Hypothalamus (tissue), 51 donors: ENCODE measurements around the gene ANKRD13B.
A peak's percentile ranks its signal among the peaks of the same experiment; 100 is the strongest.

Experiments
- DNase-seq, 51 donors: peaks; one replicate each; lab custom pipeline; 2025; lab: John Stamatoyannopoulos, UW

ANKRD13B gene

DNA sequence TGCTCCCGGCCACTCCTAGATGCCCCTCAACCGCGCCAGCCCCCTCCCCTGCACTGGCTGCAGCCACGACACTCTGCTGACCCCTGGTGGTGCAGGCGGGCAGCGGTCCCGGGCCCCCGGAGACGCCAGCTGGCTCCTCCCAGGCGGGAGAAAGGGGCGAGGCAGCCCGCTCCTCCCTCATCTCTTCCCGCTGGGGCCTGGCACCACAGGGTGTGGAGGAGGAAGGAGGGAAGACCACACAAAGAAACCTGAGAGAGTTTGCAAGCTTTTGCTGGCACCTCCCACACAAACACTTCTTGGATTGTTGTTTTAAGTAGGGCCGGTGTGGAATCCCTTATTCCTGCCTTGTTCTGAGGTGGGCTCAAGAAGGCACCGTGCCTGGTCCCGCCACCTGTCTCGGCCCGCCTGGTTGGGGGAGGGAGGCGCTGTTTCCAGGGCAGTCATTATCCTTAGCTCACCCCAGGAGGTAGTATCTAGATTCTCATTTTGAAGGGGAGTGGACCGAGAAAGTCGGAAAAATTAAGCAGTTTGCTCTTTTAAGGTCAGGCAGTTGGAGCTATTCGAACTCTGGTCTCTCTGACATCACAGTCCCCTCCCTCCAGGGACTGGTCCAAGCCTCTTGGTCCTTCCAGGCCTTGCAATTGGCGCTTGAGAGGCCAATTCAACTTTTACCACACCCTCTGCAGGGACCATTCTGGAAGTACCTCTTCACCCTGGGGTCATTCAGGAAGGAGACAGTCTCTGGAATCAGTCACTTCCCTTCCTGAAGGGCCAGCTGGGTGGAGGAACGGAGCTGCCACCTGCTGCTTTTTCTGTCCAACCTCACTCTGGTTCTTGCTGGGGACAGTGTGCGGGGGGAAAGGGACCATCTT lies 959 bp upstream of the ANKRD13B start:
- peak in 49 of 51 donors; percentile 51 to 94 (median 83) for DNase-seq

DNA sequence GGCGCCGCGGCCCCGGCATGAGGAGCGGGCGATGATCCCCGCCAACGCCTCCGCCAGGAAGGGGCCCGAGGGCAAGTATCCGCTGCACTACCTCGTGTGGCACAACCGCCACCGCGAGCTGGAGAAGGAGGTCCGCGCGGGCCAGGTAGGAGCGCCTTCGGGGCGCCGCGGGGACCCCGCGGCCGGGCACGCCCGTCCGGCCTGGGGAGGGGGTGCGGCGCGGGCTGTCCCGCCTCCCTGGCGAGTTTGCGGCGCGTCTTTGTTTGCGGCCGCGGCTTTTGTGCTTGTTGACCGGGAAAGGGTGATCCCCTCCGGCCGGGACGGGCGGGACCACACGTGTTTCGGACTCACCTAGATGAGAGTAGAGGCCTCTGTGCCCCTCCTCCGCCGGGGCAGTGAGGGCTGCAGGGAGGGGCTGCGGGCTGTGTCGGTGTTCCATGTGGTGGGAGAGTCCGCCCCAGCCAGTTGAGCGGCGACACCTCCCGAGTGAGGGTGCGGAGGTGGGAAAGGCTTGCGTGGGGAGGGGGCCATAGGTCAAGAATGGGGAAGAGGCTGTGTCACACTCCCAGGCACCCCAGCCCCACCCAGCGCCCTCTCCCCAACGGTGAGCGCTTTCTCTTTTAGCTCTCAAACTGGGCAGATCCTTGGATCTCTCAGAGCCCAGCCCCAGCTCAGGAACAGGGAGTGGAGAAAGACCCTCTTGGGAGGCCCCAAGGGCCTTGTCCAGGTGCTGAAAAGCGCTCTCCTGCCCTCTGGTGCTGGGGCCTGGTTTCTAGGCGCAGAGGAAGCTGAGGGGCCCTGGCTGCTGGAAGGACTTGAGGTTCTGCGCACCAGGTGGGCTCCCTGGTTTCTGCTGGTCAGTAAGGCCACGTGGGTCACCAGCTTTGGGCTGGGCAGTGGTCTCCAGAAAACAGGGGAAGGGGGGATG lies 923 bp downstream of the ANKRD13B start:
- peak in 4 of 51 donors; percentile 19 to 42 (median 32) for DNase-seq

DNA sequence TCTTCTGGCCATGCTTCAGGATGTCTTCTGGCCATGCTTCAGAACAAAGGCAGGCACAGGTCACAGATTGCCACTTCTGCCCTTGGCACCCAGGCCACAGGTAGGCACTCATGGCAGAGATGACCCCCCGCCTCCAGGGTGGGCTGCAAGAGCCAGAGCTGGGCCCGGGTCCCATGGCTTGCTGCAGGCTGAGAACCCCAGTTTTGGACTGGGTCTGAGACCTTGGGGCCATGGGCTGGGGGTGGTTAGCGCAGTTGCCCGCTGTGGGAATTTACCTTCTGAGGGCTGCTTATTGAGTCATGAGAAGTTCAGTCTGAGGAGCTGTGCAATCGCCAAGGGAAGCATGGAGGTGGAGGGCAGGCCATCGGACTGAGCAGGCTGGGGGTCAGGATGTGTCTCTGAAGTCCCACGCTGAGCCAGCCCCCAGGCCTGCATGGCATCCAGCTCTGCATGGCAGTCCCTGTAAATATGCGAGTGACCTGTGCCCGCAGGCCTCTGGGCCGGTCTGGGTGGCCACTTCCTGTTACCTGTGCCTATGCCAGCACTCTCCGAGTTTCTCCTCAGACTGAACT lies 1.7 kb downstream of the ANKRD13B start:
- no peak for DNase-seq

DNA sequence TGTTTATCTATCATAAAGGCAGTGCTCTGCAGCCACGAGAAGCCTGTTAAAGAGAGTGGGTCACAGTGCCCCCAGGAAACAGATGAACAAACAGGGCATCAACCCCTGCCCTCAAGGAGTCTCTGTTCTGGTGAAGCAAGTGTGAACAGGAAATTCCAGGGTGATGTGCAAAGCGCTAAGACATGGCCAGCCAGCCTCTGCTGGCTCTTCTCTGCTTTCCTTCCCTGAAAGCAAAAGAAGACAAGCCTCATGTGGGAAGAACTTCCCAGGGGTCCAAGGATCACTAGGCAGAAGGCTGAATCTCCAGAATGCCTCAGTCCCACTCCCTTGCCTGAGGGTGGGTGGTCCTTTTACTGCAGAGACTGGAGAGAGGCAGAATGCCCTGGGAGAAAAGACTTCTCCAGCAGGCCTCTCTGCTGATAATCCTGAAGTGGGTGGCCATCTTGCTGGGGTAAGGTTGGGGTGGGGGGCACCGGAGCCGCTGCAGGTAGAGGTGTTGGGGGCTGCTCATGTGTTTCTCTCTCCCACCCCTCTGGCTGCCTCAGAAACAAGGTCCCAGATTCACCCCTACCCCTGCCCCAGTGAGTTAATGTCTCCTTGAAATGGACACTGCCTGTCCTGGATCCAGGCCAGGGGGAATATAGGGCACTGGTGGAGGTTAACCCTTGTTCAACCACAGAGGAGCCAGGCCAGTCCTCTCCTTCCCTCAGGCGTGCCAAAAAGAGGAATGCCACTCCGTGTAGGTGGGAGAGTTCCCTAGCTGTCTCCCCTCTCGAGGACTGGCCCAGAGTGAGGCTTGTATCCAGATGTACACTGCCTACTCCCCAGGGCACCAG lies 2.4 kb downstream of the ANKRD13B start:
- no peak for DNase-seq

DNA sequence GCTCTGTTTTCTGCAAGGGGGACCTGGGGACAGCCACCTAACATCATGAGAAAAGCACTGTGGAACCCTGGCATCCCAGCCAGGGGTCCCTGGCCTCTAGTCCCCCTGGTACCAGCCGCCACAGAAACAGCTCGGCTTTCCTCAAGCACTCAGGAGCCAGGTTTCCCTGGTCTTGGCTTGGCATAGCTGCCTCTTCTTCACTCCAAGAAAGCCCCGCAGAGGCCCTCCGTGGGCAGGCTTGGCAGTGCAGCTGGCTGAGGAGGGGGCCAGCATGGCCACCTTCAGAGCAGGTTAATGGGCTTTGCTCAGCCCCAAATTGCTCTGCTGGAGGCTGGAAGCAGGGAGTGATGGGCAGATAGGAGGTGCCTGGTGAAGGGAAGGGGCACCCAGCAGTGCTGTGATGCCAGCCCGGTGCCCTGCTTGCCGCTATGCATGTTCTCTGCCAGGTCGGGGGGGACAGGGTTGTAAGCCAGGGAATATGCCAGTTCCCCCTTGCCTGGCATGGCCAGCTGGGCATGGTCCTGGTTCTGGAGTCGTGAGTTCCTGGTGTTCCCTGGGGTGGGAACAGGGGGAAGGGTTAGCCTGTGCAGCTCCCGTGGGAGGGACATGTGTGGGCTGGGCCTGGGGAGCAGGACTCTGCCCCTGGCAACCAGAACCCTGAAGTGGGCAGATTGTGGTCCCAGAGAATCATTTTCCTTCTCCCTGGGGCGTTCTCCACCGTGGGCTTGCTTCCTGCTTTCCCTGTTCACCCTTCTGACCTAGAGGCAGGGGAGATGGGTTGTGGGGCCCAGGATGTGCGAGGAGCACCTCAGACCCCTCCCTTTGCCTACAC lies 3.2 kb downstream of the ANKRD13B start:
- no peak for DNase-seq

DNA sequence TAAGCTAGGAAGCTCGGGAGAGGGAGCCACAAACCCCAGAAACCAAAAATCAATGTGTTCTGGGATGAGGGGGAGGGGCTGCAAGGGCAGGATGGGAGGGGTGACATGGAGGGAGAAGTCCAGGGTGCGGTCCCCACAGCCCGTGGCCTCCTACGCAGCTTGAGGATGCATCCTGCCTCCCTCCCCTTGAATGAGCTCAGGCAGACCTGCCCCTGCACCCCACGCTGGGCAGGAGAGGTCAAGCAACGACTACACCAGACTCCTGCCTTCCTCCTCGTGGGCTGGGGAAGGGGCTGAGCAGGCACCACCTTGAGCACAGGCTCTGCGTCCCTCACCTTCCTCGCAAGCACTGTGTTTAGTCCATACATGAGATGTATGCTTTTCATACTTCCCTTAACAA lies 3.9 kb downstream of the ANKRD13B start:
- DNase-seq = no peak

DNA sequence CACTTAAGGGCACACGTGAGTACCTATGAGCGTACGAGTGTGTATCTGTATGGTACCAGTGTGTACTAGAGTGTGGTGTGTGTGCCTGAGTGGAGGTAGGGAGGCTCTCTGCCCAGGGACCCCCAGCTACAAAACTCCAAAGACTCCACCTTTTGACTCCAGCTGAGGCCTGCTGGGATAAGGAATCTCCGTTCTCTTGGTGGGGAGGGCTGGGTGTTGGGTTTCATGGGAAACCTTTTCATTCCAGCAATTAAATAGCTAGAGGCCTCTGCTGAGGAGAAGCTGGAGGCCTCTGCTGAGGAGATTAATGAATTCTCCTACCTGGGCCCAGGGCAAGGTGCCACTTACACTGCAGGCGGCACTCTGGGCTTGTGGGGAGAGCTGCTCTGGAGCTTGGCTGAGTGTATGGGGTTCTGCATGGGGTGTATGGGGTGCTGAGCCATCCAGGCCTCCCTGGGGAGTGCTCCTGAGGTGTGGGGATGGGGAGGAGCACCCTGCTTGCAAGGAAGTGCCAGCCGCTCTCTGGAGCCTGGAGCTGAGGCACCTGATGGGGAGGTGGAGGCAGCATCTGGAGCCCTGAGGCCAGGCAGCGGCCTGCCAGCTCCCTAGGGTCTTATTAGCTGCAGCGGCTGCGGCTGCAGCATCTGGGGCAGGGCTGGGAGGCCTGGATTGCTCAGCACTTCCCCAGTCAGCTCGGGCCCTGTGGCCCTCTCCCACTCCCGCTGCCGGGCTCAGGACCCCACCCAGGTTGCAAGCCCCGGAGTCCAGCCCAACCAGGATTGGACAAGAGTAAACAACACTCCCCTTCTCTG lies 4.6 kb downstream of the ANKRD13B start:
- DNase-seq = no peak

DNA sequence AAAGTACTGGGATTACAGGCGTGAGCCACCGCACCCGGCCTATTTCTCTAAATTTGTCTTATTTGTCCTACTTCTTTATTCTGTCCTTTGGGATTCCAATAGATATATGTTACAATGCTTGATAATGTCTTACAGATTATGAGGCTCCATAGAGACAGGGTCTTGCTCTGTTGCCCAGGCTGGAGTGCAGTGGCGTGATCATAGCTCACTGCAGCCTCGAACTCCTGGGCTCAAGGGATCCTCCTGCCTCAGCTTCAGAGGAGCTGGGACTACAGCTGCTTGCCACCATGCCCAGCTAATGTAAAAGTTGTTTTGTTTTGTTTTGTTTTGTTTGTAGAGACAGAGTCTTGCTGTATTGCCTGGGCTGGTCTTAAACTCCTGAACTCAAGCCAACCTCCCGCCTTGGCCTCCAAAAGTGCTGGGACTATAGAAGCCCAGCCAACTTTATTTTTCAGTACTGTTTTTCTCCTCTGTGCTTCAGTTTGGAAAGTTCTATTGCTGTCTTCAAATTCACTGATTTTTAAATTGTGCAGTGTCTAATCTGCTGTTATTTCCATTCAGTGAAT lies 10.3 kb downstream of the ANKRD13B start:
- no peak for DNase-seq

DNA sequence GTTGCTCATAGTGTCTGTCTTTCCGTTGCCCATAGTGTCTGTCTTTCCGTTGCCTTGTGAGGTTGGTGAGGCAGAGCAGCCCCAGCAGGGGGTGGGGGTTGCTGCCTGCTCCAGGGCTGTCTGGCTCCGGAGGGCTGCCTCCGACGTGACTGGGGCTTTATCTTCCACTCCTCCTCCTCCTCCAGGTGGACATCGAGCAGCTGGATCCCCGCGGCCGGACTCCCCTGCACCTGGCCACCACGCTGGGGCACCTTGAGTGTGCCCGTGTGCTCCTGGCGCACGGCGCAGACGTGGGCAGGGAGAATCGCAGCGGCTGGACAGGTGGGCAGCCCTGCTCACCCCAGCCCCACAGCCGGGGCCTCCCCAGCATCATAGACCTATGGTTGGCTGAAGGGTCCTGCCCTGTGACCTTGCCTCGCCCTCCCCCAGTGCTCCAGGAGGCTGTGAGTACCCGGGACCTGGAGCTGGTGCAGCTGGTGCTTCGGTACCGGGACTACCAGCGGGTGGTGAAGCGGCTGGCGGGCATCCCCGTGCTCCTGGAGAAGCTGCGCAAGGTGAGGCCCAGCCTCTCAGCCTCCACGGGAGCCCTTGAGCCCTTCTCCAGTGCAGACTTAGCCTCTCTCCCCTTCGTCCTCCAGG lies 14.7 kb downstream of the ANKRD13B start:
- no peak for DNase-seq

DNA sequence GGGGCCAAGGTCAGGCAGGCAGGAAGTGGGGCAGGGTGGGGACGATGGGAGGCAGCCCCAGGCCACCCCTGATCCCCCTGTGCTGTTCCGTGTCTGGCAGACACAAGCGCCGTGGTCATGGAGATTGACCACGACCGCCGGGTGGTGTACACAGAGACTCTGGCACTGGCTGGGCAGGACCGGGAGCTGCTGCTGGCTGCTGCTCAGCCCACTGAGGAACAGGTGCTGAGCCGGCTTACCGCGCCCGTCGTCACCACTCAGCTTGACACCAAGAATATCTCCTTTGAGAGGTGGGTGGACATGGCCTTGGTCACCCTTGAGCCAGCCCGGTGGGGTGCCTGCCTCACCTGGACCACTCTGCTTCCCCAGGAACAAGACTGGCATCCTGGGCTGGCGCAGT lies 16.1 kb downstream of the ANKRD13B start:
- no peak for DNase-seq

DNA sequence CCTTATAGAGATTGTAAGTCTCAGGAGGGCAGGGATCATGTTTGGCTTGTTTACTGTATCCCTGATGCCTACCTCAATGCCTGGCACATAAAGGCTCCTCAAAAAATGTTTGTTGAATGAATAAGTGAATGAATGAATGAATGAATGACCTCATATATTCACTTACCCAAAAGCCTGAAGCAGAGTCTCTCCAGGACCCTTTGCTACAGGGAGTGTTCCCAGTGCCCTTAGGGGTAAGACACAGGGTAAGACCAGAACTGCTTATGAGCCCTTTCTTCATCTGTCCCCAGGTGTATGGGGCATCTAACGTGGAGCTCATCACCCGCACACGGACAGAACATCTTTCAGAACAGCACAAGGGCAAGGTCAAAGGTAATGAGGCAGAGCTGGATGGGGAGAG lies 17.5 kb downstream of the ANKRD13B start:
- DNase-seq = no peak

DNA sequence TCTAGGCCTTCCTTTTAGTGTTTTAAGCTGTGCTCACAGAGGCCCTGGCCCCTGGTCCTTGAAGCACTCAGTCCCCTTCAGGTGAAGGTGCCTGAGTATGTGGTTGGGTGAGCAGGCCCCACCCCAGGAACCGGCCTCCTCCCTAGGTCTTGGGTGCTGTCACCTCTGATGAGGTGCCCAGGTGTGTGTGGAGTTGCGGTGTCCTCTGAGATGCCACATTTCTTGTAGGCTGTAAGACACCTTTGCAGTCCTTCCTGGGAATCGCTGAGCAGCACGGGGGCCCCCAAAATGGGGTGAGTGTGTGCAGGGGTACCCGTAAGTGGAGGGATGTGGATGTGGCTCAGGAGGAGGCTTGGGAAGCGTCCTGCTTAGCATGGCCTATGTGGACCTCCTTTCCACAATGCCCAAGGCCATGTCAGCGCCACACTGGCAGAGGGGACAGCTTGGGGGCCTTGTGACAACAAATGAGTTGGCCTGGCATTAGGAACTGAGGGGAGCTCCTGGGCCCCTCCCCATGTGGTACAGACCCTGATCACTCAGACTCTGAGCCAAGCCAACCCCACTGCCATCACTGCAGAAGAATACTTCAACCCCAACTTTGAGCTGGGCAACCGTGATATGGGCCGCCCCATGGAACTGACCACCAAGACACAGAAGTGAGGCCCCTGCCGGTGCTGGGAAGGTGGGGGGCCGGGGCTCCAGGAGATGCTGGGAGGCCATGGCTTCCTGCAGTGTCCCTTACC lies 18.6 kb downstream of the ANKRD13B start:
- DNase-seq = no peak

DNA sequence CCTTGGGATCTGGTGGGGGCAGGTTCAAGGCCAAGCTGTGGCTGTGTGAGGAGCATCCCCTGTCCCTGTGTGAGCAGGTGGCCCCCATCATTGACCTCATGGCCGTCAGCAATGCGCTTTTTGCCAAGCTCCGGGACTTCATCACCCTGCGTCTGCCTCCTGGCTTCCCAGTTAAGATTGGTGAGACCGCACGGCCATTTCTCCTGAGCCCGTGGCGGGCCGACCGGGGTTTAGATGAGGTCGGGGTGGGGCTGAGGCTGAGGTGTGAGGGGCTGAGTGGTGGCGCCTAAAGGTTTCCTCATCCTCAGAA lies 19.1 kb downstream of the ANKRD13B start:
- DNase-seq = no peak

DNA sequence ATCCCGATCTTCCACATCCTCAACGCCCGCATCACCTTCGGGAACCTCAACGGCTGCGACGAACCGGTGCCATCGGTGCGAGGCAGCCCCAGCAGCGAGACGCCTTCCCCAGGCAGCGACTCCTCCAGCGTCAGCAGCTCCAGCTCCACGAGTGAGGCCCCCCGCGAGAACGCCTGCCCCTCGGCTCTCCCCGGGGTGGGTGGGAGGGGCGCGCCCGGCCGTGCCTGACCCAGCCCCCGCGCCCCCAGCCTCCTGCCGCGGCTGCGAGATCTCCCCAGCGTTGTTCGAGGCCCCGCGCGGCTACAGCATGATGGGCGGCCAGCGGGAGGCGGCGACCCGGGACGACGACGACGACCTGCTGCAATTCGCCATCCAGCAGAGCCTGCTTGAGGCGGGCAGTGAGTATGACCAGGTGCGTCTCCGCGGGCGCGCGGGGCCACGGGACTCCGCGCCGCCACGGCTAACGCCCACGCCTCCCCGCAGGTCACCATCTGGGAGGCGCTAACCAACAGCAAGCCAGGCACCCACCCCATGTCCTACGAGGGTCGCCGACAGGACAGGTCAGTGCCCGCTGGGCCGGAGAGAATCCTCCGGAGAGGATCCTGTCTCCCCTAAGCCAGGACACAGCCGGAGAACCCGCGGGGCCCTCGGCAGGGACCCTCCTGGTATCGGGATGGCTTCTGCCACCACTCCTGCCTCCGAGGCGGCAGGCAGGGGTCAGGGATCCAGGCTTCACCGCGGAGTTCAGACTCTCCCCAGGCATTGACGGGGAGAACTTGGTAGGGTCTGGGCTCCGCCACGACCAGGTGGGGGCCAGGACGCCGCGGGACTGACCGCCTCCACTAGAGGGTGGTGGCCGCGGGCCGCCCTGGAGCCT lies 19.7 kb downstream of the ANKRD13B start:
- DNase-seq = peak in 1 of 51 donors; percentile 65

DNA sequence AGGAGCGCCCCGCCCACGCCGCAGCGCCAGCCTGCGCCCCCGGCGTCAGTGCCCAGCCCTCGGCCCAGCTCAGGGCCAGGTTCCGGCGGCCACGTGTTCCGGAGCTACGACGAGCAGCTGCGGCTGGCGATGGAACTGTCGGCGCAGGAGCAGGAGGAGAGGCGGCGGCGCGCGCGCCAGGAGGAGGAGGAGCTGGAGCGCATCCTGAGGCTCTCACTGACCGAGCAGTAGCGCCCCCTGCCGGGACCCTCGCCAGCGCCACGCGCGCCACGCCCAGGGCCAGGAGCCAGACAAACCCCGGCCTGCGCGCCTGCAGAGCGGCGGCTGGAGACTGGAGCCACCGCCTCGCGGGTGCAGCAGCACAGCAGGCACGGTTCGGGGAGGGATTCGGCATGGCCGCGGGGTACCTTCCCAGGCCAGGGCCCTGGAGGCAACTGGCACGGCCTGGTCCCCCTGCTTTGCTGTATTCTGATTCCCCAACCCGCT lies 20.5 kb downstream of the ANKRD13B start:
- DNase-seq = peak in 50 of 51 donors; percentile 40 to 97 (median 86)

DNA sequence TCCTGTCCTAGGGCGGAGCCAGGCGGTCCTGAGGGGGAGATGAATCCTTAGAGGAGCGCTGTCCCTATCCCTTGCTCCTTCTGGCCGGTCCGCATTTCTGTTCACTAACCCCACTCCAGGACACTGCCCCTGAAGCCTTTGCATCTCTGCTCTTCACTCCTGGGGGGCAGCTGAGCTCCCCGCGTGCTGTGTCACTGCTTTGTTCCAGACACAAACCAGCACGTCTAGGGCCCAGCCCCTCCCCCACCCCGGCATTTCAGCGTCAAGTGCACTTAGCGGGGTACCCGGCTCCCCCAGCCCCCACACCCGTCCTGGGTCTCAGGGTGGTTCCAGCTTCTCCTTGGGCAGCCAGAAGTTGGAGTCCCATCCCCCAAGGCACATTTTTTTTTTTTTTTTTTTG lies 20.9 kb downstream of the ANKRD13B start:
- DNase-seq = peak in 1 of 51 donors; percentile 25
